Testis (tissue), 3 donors: ENCODE measurements around the gene RPS6KA3. TPM values are rescaled to one million over a fixed set of nuclear protein-coding genes. Genes with fewer than 3 reads are reported as not detected.
"Not testable (repeated sequence)": the region's sequence is repeated elsewhere in the genome, so short reads cannot be mapped to it uniquely, and the experiment has no call there.

Source experiments
- DNase-seq: peaks from one replicate; pipeline ENCODE4 v3.0.0-alpha.2; 2019
- H3K27ac ChIP-seq, 2 donors: fragments of 200-600 bp; sonication (generic); one replicate each; pipeline ENCODE4 v1.5.1; 2019
- H3K27me3 ChIP-seq: fragments of 200-600 bp; sonication (generic); one replicate; pipeline ENCODE4 v1.5.1; 2019
- H3K36me3 ChIP-seq: fragments of 200-600 bp; sonication (generic); one replicate; pipeline ENCODE4 v1.5.1; 2017; ENCODE audit warnings: low read depth; ENCODE audit errors: missing control alignments
- H3K4me1 ChIP-seq: fragments of 200-600 bp; sonication (generic); one replicate; pipeline ENCODE4 v1.5.1; 2019
- H3K4me3 ChIP-seq, 2 donors: fragments of 200-600 bp; sonication (generic); one replicate each; pipeline ENCODE4 v1.5.1; 2017 to 2019
- H3K9me3 ChIP-seq: fragments of 200-600 bp; sonication (generic); one replicate; pipeline ENCODE4 v1.5.1; 2017
- CTCF ChIP-seq, 3 experiments: fragments of 450-650 bp in 2 of 3; fragments of 200-600 bp in 1 of 3; sonication (generic) in 1 of 3; IDR thresholded peaks; one replicate each; pipeline ENCODE4 v1.5.1; 2016 to 2019; ENCODE audit warnings: antibody characterized with exemption in 3 of 3, mild to moderate bottlenecking in 2 of 3, moderate library complexity in 1 of 3
- POLR2A ChIP-seq: fragments of 450-650 bp; IDR thresholded peaks from one replicate; pipeline ENCODE4 v1.6.1; 2017; ENCODE audit warnings: antibody characterized with exemption, mild to moderate bottlenecking, moderate library complexity
- WGBS, 2 donors: methylation state at CpG; one replicate each; pipeline ENCODE4 v1.1.5; 2018; 5-methylcytosine and 5-hydroxymethylcytosine counted together
- intact Hi-C: fragments of 100-400 bp; cut with DNase I; formaldehyde crosslinking; loops from one replicate; pipeline ENCODE4 v1.15.1; 2023; ENCODE audit warnings: low total_unique reads
- polyA plus RNA-seq: library from polyadenylated mRNA; stranded (reverse); fragments of 350-450 nt; fragmentation: Illumina TruSeq; extraction: RNeasy Lipid Tissue Mini Kit (QIAGEN cat#74804); gene quantifications from one replicate; pipeline ENCODE4 v1.2.3, GENCODE V29; 2014; ENCODE audit warnings: low read depth, low replicate concordance; ENCODE audit not compliant: insufficient read depth
- total RNA-seq, 2 donors: library from RNA; depleted of rRNA; stranded (reverse); fragments of >200 nt; gene quantifications; one replicate each; pipeline ENCODE4 v1.2.3, GENCODE V29; 2016

RPS6KA3 gene
- total and polyA plus RNA-seq, 3 donors from 2014 or later = 8.5 to 12.6 (median 12.5) TPM

- intact Hi-C loops = no loop called here
- no peak for DNase-seq
- Histone ChIP-seq H3K27ac (no peak overlapping the region), H3K9me3 (no peaks in the 10 kb centered on the region), H3K27me3 (no peaks in the 10 kb centered on the region), H3K36me3 (no peaks in the 10 kb centered on the region), H3K4me3 (no peak overlapping the region), H3K4me1 (no peaks in the 10 kb centered on the region)
- no peak for TF ChIP-seq POLR2A
- no peak for TF ChIP-seq CTCF (IDR thresholded peaks at IDR 0.05)
- WGBS, 2 donors = 36 to 51% methylated on average over 4 of the region's 4 CpGs
Measured at GRCh38 chrX:20128670-20129069, 138.0 kb downstream of the RPS6KA3 start.

GRCh38 chrX:20127440-20127839, 139.3 kb downstream of the RPS6KA3 start:
- intact Hi-C loops, H3K4me1 ChIP-seq, H3K36me3 ChIP-seq, H3K9me3 ChIP-seq, H3K4me3 ChIP-seq, DNase-seq, H3K27ac ChIP-seq, H3K27me3 ChIP-seq: not testable (repeated sequence)
- 8 to 24% methylated on average over 3 of the region's 3 CpGs for WGBS, 2 donors

GRCh38 chrX:20126833-20127232, 139.9 kb downstream of the RPS6KA3 start:
- H3K27me3 ChIP-seq, DNase-seq, H3K9me3 ChIP-seq, H3K4me1 ChIP-seq, H3K27ac ChIP-seq, H3K4me3 ChIP-seq, H3K36me3 ChIP-seq, intact Hi-C loops: not testable (repeated sequence)
- WGBS, 2 donors = 46 to 57% methylated on average over 1 of the region's 1 CpG

GRCh38 chrX:20124964-20125363, 141.7 kb downstream of the RPS6KA3 start:
- intact Hi-C loops = no loop called here
- H3K4me3 ChIP-seq = no peak overlapping the region
- H3K27me3 ChIP-seq = no peaks in the 10 kb centered on the region
- H3K36me3 ChIP-seq = no peaks in the 10 kb centered on the region
- no peak for DNase-seq
- H3K4me1 ChIP-seq = no peaks in the 10 kb centered on the region
- no peaks in the 10 kb centered on the region for H3K9me3 ChIP-seq
- no peak overlapping the region for H3K27ac ChIP-seq
- no peak for TF ChIP-seq POLR2A
- TF ChIP-seq CTCF (IDR thresholded peaks at IDR 0.05) = no peak

- no peaks in the 10 kb centered on the region for H3K27me3 ChIP-seq
- H3K4me1 ChIP-seq = no peaks in the 10 kb centered on the region
- TF ChIP-seq POLR2A (no peak), CTCF (IDR thresholded peaks at IDR 0.05) (no peak)
- WGBS, 2 donors = 26 to 34% methylated on average over 12 of the region's 12 CpGs
- H3K9me3 ChIP-seq = no peaks in the 10 kb centered on the region
- no peak overlapping the region for H3K27ac ChIP-seq
- no peak overlapping the region for H3K4me3 ChIP-seq
- no peak for DNase-seq
- intact Hi-C loops = no loop called here
- no peaks in the 10 kb centered on the region for H3K36me3 ChIP-seq
Measured at GRCh38 chrX:20118065-20118824, 148.5 kb downstream of the RPS6KA3 start.
